K562 (cell line): Measurements from ENCODE around the gene KRT16. TPM values are rescaled to one million over a fixed set of nuclear protein-coding genes. Genes with fewer than 3 reads are reported as not detected.

ENCODE experiments used
- ATAC-seq: fragments of 200-7000 bp; cut with Tn5 transposase; 3 replicates; pipeline ENCODE4 v1.9.1; 2020; ENCODE audit warnings: moderate library complexity
- BruUV-seq: library from RNA; stranded (reverse); fragments of 400-500 nt; replicated peaks from 2 replicates; lab custom pipeline; 2021; lab: Mats Ljungman, UMichigan
- CTCF ChIA-PET: fragments of 300-600 bp; formaldehyde crosslinking; extraction: SDS; loops from one replicate; lab custom pipeline; 2021; ENCODE audit warnings: low intra/inter-chr PET ratio; lab: Yijun Ruan, JAX
- POLR2A ChIA-PET: fragments of 300-600, 350-650 bp; sonication (Branson Sonifier 250); formaldehyde crosslinking; extraction: SDS; loops from one replicate; lab custom pipeline; 2021; ENCODE audit warnings: antibody characterized with exemption, inconsistent platforms; lab: Yijun Ruan, JAX
- DNase-seq, 4 experiments: peaks; one replicate each; pipeline versions ENCODE4 v3.0.0 to v3.0.0-alpha.2; 2011 to 2018; ENCODE audit warnings: low spot score in 3 of 4, mixed read lengths in 3 of 4; ENCODE audit errors: extremely low read depth in 1 of 4
- FAIRE-seq: peaks from 2 replicates; lab custom pipeline; 2011; peaks lifted over from hg19 to GRCh38; lab: Jason Lieb, UNC
- H2AFZ ChIP-seq: 2 replicates; pipeline ENCODE4 v1.6.0; 2011; ENCODE audit warnings: low read depth, low read length, control low read depth, inconsistent platforms
- H3K27ac ChIP-seq: fragments of 200-600 bp; 3 replicates; pipeline ENCODE4 v1.8.0; 2011; ENCODE audit warnings: low read depth, mild to moderate bottlenecking, control low read depth, inconsistent platforms, low read length, moderate library complexity, mixed read lengths; ENCODE audit errors: extremely low read depth
- H3K27me3 ChIP-seq, 2 experiments: fragments of 300-600 bp in 1 of 2; 2 replicates in 1 of 2; 3 replicates in 1 of 2; pipeline versions ENCODE4 v1.6.0 to v1.8.0; 2011; ENCODE audit warnings: inconsistent platforms in 2 of 2, low read length in 2 of 2, mild to moderate bottlenecking in 1 of 2, mixed read lengths in 1 of 2, moderate library complexity in 1 of 2; ENCODE audit not compliant: control insufficient read depth in 2 of 2, insufficient read depth in 2 of 2
- H3K36me3 ChIP-seq: fragments of 300-600 bp; 3 replicates; pipeline ENCODE4 v1.8.0; 2011; ENCODE audit warnings: mild to moderate bottlenecking, low read length, inconsistent platforms; ENCODE audit not compliant: control insufficient read depth, insufficient read depth
- H3K4me1 ChIP-seq, 2 experiments: fragments of 200-600 bp in 1 of 2; replicated peaks in 1 of 2; 2 replicates in 1 of 2; 3 replicates in 1 of 2; pipeline versions ENCODE4 v1.5.1 to v1.8.0; 2011; ENCODE audit warnings: inconsistent platforms in 2 of 2, low read length in 2 of 2, mild to moderate bottlenecking in 1 of 2, mixed read lengths in 1 of 2, moderate library complexity in 1 of 2; ENCODE audit not compliant: control insufficient read depth in 2 of 2, insufficient read depth in 2 of 2
- H3K4me2 ChIP-seq: 2 replicates; pipeline ENCODE4 v1.6.1; 2011; ENCODE audit warnings: low read length, control low read depth, inconsistent platforms, mixed read lengths; ENCODE audit not compliant: insufficient read depth
- H3K4me3 ChIP-seq: fragments of 200-600 bp; sonication (generic), shearing (Covaris generic); 2 replicates; pipeline ENCODE4 v1.5.1; 2016; ENCODE audit warnings: control low read depth, inconsistent platforms
- H3K79me2 ChIP-seq: fragments of 200-600 bp; 3 replicates; pipeline ENCODE4 v1.8.0; 2011; ENCODE audit warnings: low read length, inconsistent platforms; ENCODE audit not compliant: control insufficient read depth, insufficient read depth
- H3K9ac ChIP-seq, 2 experiments: 2 replicates each; pipeline versions ENCODE4 v1.6.0 to v1.6.1; 2011; ENCODE audit warnings: low read depth in 2 of 2, low read length in 2 of 2, control low read depth in 1 of 2, inconsistent platforms in 1 of 2, mild to moderate bottlenecking in 1 of 2, mixed read lengths in 1 of 2; ENCODE audit not compliant: insufficient read depth in 1 of 2
- H3K9me1 ChIP-seq: one replicate; pipeline ENCODE4 v1.6.0; 2011; ENCODE audit warnings: inconsistent platforms, mild to moderate bottlenecking, low read length, moderate library complexity; ENCODE audit not compliant: control insufficient read depth, insufficient read depth
- H3K9me3 ChIP-seq: replicated peaks from 2 replicates; pipeline ENCODE4 v1.5.1; 2011; ENCODE audit warnings: low read depth, low read length, inconsistent platforms; ENCODE audit not compliant: control insufficient read depth, insufficient read depth
- H4K20me1 ChIP-seq: replicated peaks from 2 replicates; pipeline ENCODE4 v1.6.1; 2011; ENCODE audit warnings: low read length, inconsistent platforms, mixed read lengths; ENCODE audit not compliant: control insufficient read depth, insufficient read depth
- AFF4 ChIP-seq: sonication (generic); formaldehyde crosslinking; IDR thresholded peaks from 2 replicates; pipeline ENCODE4 v1.8.0; 2023; ENCODE audit warnings: mild to moderate bottlenecking, missing genetic modification reagents
- CREB1 ChIP-seq, 2 experiments: sonication (generic) in 1 of 2; formaldehyde crosslinking in 1 of 2; IDR thresholded peaks; 2 replicates each; pipeline versions ENCODE4 v1.6.1 to v1.8.0; 2012 to 2022; ENCODE audit warnings: inconsistent platforms in 1 of 2, mild to moderate bottlenecking in 1 of 2, missing genetic modification reagents in 1 of 2, moderate library complexity in 1 of 2
- IRF9 ChIP-seq: fragments of 450-650 bp; IDR thresholded peaks from 2 replicates; pipeline ENCODE4 v1.6.1; 2016; ENCODE audit warnings: missing biosample characterization, missing genetic modification characterization
- MXD1 ChIP-seq: fragments of 250-450 bp; sonication (Bioruptor Pico); IDR thresholded peaks from 2 replicates; pipeline ENCODE4 v1.8.0; 2021; ENCODE audit warnings: borderline replicate concordance, mild to moderate bottlenecking, moderate library complexity; ENCODE audit not compliant: poor library complexity, severe bottlenecking
- NR0B1 ChIP-seq: fragments of 450-650 bp; IDR thresholded peaks from one replicate; pipeline ENCODE4 v1.6.1; 2018; ENCODE audit warnings: mild to moderate bottlenecking, moderate library complexity; ENCODE audit not compliant: partially characterized antibody
- OTX1 ChIP-seq: fragments of 450-650 bp; formaldehyde crosslinking; IDR thresholded peaks from 2 replicates; pipeline ENCODE4 v1.4.0; 2022; ENCODE audit warnings: mild to moderate bottlenecking
- POLR2AphosphoS2 ChIP-seq: IDR thresholded peaks from 2 replicates; pipeline ENCODE4 v1.6.1; 2012; ENCODE audit warnings: low read length, improper control_type of control experiment
- SNAPC5 ChIP-seq: fragments of 250-450 bp; sonication (Bioruptor Pico); IDR thresholded peaks from 2 replicates; pipeline ENCODE4 v1.8.0; 2021; ENCODE audit warnings: moderate library complexity, mild to moderate bottlenecking, inconsistent platforms
- ZFP30 ChIP-seq: fragments of 250-450 bp; sonication (Bioruptor Pico); IDR thresholded peaks from 2 replicates; pipeline ENCODE4 v1.8.0; 2022; ENCODE audit warnings: moderate library complexity, mild to moderate bottlenecking, inconsistent platforms, borderline replicate concordance
- WGBS: fragments of 100-300 bp; shearing (Covaris generic); methylation state at CpG from one replicate; pipeline ENCODE4 v1.1.6; 2016; ENCODE audit warnings: low coverage, mixed read lengths; ENCODE audit not compliant: insufficient coverage; ENCODE audit errors: missing lambda C conversion rate; 5-methylcytosine and 5-hydroxymethylcytosine counted together
- in situ Hi-C: fragments of 300-500 bp; cut with MboI; formaldehyde crosslinking; loops from 4 replicates; pipeline ENCODE4 v1.15.0; 2018; ENCODE audit warnings: inconsistent platforms, mixed read lengths
- intact Hi-C: fragments of 100-400 bp; cut with micrococcal nuclease; formaldehyde crosslinking; loops from 2 replicates; pipeline ENCODE4 v1.14.2; 2022
- polyA plus RNA-seq, 8 experiments: library from polyadenylated mRNA; depleted of rRNA in 4 of 8; stranded (reverse) in 5 of 8; unstranded in 3 of 8; fragments of >200 nt; fragmentation: Nextera tagmentation in 2 of 8; fragmentation: Illumina TruSeq in 1 of 8; extraction: Ambion mirVana in 2 of 8; extraction: Trizol in 1 of 8; gene quantifications; 2 replicates each; pipeline versions ENCODE4 v1.2.1 to v1.2.3, GENCODE V29; 2011 to 2014; ENCODE audit warnings: inconsistent platforms in 1 of 8, missing spikeins in 1 of 8
- total RNA-seq, 7 experiments: library from RNA; depleted of rRNA in 6 of 7; stranded (reverse); fragments of >200 nt in 6 of 7; fragmentation: Illumina TruSeq in 2 of 7; extraction: Trizol in 2 of 7; gene quantifications; 2 replicates each; pipeline versions ENCODE4 v1.2.1 to v1.2.3, GENCODE V29; 2011 to 2021; ENCODE audit warnings: low replicate concordance in 1 of 7

KRT16 gene
- total and polyA plus RNA-seq, 9 of the 15 experiments (the other 6 are each of a cell fraction or from before 2014, with no cell fraction given), result 0.04 TPM; not detected in 8

- 10% methylated on average over 6 of the region's 6 CpGs for WGBS
- Histone ChIP-seq H3K9ac (0 out of 4 replicates have a peak overlapping the region, but pooled peaks of 1 of the 2 experiments have one; percentile 15), H3K79me2 (no peaks in the 10 kb centered on the region), H3K9me1 (no peaks in the 10 kb centered on the region), H3K27me3 (peaks cover 0 to 12% of the 10 kb centered on the region in 2 experiments; a peak in 2 of 5 replicates), H3K36me3 (no peaks in the 10 kb centered on the region), H3K27ac (no peak overlapping the region), H3K9me3 (no peaks in the 10 kb centered on the region), H3K4me2 (no peak overlapping the region), H3K4me3 (no peak overlapping the region), H4K20me1 (no peaks in the 10 kb centered on the region), H3K4me1 (peaks cover 0 to 17% of the 10 kb centered on the region in 2 experiments; a peak in 3 of 5 replicates), H2AFZ (no peak overlapping the region)
- CTCF ChIA-PET, result no interaction called here
- ATAC-seq (no peak), FAIRE-seq (no peak), DNase-seq (no peak)
- no TSS peak for BruUV-seq
- POLR2A ChIA-PET, result no interaction called here
- TF ChIP-seq ZFP30 (CRISPR knock-in tag) (no peak), CREB1 (IDR thresholded peaks at IDR 0.05) (no peak), CREB1 (CRISPR knock-in tag; IDR thresholded peaks at IDR 0.05) (no peak), MXD1 (no peak), NR0B1 (no peak), OTX1 (CRISPR knock-in tag) (no peak), SNAPC5 (CRISPR knock-in tag) (no peak), IRF9 (tag) (no peak), POLR2AphosphoS2 (no peak), AFF4 (CRISPR knock-in tag) (no peak)
- intact Hi-C loops (no loop called here), in situ Hi-C loops (no loop called here)
Measured at GRCh38 chr17:41638941-41639340, 26.4 kb upstream of the KRT16 start.
